HG03280 (cell line): Measurements from ENCODE around the gene SNX32.

Experiments
- ATAC-seq: cut with Tn5 transposase; IDR thresholded peaks from one replicate; pipeline ENCODE4 v1.9.1; 2021; ENCODE audit warnings: mild to moderate bottlenecking, moderate library complexity; ENCODE audit not compliant: unreplicated experiment

Gene SNX32

GRCh38 chr11:65833297-65834030 lies at the start of gene SNX32:
Gene SNX32 (plus strand): TSS chr11:65833963. CDS start chr11:65834066, 103 bp downstream.
- ATAC-seq = peak; percentile 91

DNA sequence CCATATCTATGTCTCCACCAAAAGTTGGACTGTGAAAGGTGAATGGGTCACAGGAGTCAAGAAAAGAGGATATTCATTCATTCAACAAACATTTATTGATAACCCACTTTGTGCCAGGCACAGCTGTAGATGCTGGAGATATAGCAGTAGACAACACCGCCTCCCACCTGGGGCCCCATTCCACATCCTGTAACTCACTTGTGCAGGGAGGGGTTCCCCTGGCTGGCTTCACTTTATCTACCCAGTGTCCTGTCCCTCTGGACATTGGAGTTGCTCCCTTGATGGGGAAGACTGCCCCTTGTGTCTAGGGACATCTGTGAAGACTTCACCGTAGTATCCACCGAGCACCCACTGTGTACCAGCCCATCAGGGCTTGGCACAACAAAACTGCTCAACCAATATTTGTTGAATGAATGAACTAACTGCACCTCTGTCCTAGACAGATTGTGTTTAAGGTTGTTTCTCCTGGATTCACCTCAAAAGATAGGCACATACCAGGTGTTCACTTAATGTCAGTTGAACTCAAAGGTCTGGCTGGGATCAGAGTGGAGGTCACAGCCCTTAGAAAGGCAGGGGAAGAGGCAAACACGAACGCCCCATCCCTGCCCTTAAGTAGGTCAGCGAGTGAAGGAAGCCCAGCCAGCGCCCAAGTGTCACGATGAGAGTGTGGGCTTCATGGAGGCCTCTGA lies 48.3 kb upstream of the SNX32 start:
- no peak for ATAC-seq

- no peak for ATAC-seq
Observed at GRCh38 chr11:65786008-65786785, 47.6 kb upstream of the SNX32 start.

GRCh38 chr11:65786786-65787636 lies 46.8 kb upstream of the SNX32 start, which contains the start of gene OVOL1:
Gene OVOL1 (plus strand): TSS chr11:65787063. CDS start chr11:65787374, 311 bp downstream.
- no peak for ATAC-seq

GRCh38 chr11:65787649-65788622 lies 45.8 kb upstream of the SNX32 start:
- ATAC-seq = no peak

DNA sequence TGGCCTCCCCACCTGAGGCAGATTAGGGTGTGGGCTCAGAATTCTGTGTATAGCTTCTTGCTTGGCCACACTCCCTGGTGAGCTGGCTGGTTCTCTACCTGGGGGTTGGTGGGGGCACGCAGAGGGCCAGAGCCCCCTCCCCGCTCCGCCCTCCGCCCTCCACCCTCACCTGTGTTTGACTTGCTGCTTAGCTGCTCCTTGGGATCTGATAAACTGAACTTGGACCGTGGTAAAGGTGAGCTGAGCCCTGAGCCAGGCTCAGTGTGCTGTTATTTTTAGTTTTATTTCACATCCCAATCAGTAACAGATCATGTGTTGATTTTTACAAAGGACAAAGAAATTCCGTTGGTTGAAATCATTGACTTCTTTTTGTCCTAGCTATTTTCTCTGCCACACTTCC lies 44.9 kb upstream of the SNX32 start:
- no peak for ATAC-seq

- ATAC-seq = no peak
Observed at GRCh38 chr11:65789230-65790103, 44.3 kb upstream of the SNX32 start.

- ATAC-seq = no peak
Observed at GRCh38 chr11:65790104-65790901, 43.5 kb upstream of the SNX32 start.

DNA sequence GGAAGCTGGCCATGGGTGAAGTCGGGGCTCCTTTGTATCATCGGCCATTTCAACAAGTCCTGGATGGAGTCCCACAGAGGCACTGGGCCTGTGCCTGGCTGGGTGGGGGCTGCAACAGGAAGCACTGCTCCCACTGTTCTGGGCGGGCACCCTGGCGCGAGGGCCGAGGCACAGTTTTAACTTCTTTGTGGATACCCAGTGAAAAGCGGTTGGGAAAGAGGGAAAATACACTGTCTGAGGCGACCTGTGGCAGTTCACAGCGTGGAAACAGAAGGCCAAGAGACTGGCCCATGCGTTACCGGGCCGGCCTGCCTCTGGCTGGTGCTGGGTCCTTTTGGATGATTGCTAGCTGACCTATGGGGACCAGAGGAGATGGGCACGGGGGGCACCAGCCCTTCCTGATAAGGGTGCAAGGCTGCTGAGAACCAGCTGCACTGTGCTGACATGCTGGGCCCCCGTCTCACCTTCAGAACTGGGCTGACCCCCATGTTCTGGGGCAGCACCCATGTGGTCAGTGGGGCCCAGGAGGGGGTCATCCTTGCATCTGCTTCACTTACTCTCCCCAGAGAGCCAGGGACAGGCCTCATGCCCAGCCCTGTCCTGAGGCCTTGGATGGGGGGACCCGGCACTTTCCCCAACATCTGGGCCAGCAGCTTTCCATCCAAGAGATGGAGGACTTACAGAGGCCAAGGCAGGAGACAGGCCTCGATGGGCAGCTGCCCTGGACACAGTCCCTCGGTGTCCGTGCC lies 42.7 kb upstream of the SNX32 start:
- ATAC-seq = no peak

- ATAC-seq = no peak
Observed at GRCh38 chr11:65791719-65792213, 42.0 kb upstream of the SNX32 start.

GRCh38 chr11:65792456-65792855 lies 41.3 kb upstream of the SNX32 start:
- no peak for ATAC-seq

DNA sequence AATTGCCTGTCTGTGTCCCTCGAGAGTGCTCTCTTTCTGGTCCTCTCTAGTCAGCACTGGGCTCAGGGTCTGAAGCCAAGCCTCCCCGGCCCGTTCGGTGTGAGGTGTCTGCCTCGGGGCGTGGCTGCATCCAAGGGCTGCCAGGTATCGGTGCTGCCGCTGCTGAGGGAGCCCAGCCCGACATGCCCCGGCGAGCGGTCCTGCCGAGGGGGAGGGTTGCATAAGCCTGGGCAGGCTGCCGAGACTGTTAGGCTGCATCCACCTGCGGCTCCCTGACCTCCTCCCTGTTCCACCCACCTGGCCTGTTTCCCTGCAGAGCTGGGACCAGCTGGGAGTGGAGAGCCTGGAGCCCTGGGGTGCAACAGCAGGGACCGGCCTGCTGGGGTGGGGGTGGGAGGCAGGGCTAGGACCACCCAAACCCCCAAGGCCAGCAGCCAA lies 40.6 kb upstream of the SNX32 start:
- ATAC-seq = no peak

DNA sequence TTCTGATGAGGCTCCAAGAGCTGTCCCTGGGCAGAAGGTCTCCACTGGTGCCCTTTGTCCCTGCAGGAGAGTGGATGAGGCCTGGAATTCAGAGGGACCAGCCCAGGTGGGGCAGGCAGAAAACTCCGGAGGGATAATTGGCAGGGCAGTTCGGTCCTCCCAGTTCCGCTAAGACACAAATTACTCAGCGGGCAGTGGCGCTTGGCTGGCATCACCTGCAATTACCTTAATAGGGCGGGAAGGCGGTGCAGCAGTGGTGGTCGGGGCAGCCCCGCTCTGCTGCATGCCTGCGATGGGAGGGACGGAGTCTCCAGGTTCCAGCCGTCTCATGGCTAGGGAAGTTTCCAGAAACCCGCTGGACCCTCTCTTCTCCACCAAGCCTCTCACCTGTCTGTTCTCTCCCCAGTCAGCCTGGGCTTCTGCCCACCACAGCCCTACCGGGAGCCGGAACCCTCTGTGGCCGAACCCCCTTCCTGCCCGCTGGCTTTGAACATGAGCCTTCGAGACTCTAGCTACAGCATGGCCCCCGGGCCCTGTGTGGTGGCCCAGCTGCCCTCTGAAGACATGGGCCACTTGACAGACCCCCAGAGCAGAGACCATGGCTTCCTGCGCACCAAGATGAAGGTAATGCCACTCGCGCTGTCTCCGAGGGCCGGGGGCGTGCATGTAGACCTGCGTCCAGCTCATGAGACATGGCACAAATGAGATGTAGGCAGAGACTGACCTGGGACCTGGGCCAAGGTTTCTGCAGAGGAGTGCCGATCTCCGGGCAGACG lies 40.0 kb upstream of the SNX32 start:
- ATAC-seq = no peak

- no peak for ATAC-seq
Observed at GRCh38 chr11:65794570-65795510, 38.9 kb upstream of the SNX32 start.
